D721Med (cell line): ENCODE data around the gene NBAS.

Experiments used
- DNase-seq: peaks from one replicate; pipeline ENCODE4 v3.0.0; 2011; ENCODE audit warnings: low spot score; ENCODE audit not compliant: insufficient read length
- FAIRE-seq: peaks from 2 replicates; lab custom pipeline; 2011; peaks lifted over from hg19 to GRCh38; lab: Jason Lieb, UNC
- CTCF ChIP-seq: IDR thresholded peaks from 2 replicates; pipeline ENCODE4 v1.5.1; 2012; ENCODE audit warnings: mild to moderate bottlenecking, control low read depth; ENCODE audit not compliant: insufficient read depth; ENCODE audit errors: missing control alignments

NBAS gene

GRCh38 chr2:15271276-15271675 lies 289.9 kb downstream of the NBAS start:
- TF ChIP-seq CTCF = no peak
- DNase-seq = no peak
- no peak for FAIRE-seq

- no peak for DNase-seq
- FAIRE-seq = no peak
- TF ChIP-seq CTCF = no peak
Measured at GRCh38 chr2:15269043-15269442, 292.1 kb downstream of the NBAS start.

- no peak for FAIRE-seq
- no peak for TF ChIP-seq CTCF
Measured at GRCh38 chr2:15265889-15266288, 295.2 kb downstream of the NBAS start.

GRCh38 chr2:15263976-15264685 lies 297.0 kb downstream of the NBAS start:
- no peak for TF ChIP-seq CTCF
- FAIRE-seq (no peak), DNase-seq (no peak)

More at GRCh38 chr2:15265889-15266288, 295.2 kb downstream of the NBAS start:
- no peak for DNase-seq

- TF ChIP-seq CTCF = no peak
- DNase-seq = no peak
- no peak for FAIRE-seq
Measured at GRCh38 chr2:15262792-15263191, 298.3 kb downstream of the NBAS start.

GRCh38 chr2:15260835-15261234 lies 300.3 kb downstream of the NBAS start:
- FAIRE-seq (no peak), DNase-seq (no peak)
- TF ChIP-seq CTCF = no peak

- FAIRE-seq (no peak), DNase-seq (no peak)
- no peak for TF ChIP-seq CTCF
Measured at GRCh38 chr2:15260196-15260595, 300.9 kb downstream of the NBAS start.
